SKM-1 treated with dmso at 0.1 percent for 144 hours (cell line): ENCODE results near the gene MTHFD1L.
A peak's percentile ranks its signal among the peaks of the same experiment; 100 is the strongest.

Source experiments
- DNase-seq: peaks from one replicate; lab custom pipeline; 2025; ENCODE audit not compliant: unreplicated experiment; lab: John Stamatoyannopoulos, UW

Gene MTHFD1L

GRCh38 chr6:150865043-150865405 lies 478 bp upstream of the MTHFD1L start:
- no peak for DNase-seq

GRCh38 chr6:150866147-150866990 lies 867 bp downstream of the MTHFD1L start:
- DNase-seq: peak; percentile 75

- no peak for DNase-seq
Observed at GRCh38 chr6:150866991-150867501, 1.5 kb downstream of the MTHFD1L start.

GRCh38 chr6:150868759-150869158 lies 3.3 kb downstream of the MTHFD1L start:
- DNase-seq: no peak

GRCh38 chr6:150874179-150874578 lies 8.7 kb downstream of the MTHFD1L start:
- no peak for DNase-seq

- no peak for DNase-seq
Observed at GRCh38 chr6:150875841-150876240, 10.3 kb downstream of the MTHFD1L start.

- DNase-seq: no peak
Observed at GRCh38 chr6:150876598-150876997, 11.1 kb downstream of the MTHFD1L start.

- no peak for DNase-seq
Observed at GRCh38 chr6:150877928-150878327, 12.4 kb downstream of the MTHFD1L start.

- DNase-seq: no peak
Observed at GRCh38 chr6:150878347-150879213, 13.1 kb downstream of the MTHFD1L start.

- no peak for DNase-seq
Observed at GRCh38 chr6:150880336-150880735, 14.8 kb downstream of the MTHFD1L start.

GRCh38 chr6:150881911-150882481 lies 16.5 kb downstream of the MTHFD1L start:
- DNase-seq: no peak

GRCh38 chr6:150883521-150883920 lies 18.0 kb downstream of the MTHFD1L start:
- no peak for DNase-seq

- no peak for DNase-seq
Observed at GRCh38 chr6:150886155-150886554, 20.7 kb downstream of the MTHFD1L start.

GRCh38 chr6:150887978-150888563 lies 22.6 kb downstream of the MTHFD1L start:
- DNase-seq: no peak

- no peak for DNase-seq
Observed at GRCh38 chr6:150890346-150890745, 24.8 kb downstream of the MTHFD1L start.

- DNase-seq: peak; percentile 58
Observed at GRCh38 chr6:150891888-150892485, 26.5 kb downstream of the MTHFD1L start.

GRCh38 chr6:150894191-150894744 lies 28.8 kb downstream of the MTHFD1L start:
- DNase-seq: no peak

GRCh38 chr6:150894935-150895552 lies 29.5 kb downstream of the MTHFD1L start:
- no peak for DNase-seq

- no peak for DNase-seq
Observed at GRCh38 chr6:150895928-150896632, 30.6 kb downstream of the MTHFD1L start.
